ENCODE measurements around the gene PRR16.

DNA sequence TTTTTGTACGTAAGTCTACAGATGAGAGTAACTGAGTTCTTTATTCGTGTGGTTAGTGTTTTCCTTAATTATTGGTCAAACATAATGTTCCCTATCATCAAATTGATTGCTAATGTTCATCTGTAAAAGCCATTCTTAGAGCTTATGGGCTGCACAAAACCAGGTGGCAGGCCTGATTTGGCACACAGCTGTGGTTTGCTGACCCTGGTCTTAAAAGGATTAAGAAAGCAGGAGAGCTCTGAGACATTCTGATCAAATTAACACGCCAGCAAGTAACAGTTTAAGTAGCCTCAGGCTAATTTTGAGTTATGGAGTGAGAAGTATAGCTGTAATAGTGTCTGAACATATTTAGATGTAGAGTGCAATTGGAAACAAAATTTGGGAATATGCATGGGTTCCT is 63.2 kb downstream of the PRR16 start:
- TF ChIP-seq POLR2A (IDR thresholded peaks at IDR 0.05) = no peak
- TF ChIP-seq, protein P1, sequence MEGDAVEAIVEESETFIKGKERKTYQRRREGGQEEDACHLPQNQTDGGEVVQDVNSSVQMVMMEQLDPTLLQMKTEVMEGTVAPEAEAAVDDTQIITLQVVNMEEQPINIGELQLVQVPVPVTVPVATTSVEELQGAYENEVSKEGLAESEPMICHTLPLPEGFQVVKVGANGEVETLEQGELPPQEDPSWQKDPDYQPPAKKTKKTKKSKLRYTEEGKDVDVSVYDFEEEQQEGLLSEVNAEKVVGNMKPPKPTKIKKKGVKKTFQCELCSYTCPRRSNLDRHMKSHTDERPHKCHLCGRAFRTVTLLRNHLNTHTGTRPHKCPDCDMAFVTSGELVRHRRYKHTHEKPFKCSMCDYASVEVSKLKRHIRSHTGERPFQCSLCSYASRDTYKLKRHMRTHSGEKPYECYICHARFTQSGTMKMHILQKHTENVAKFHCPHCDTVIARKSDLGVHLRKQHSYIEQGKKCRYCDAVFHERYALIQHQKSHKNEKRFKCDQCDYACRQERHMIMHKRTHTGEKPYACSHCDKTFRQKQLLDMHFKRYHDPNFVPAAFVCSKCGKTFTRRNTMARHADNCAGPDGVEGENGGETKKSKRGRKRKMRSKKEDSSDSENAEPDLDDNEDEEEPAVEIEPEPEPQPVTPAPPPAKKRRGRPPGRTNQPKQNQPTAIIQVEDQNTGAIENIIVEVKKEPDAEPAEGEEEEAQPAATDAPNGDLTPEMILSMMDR (IDR thresholded peaks at IDR 0.05) = no peak
